Stimulated activated effector memory CD8-positive, alpha-beta T cell treated with anti-CD3 and anti-CD28 coated beads, Interleukin-12 subunit alpha, Interleukin-12 subunit beta, amount 100 ng/mL, for 72 hours (primary cell): ENCODE data around the gene DENND1A.

Experiments
- ATAC-seq: fragments of 150-1000 bp; cut with Tn5 transposase; 2 replicates; pipeline ENCODE4 v1.10.0; 2021
- DNase-seq, 2 donors: peaks; one replicate each; pipeline ENCODE4 v3.0.0; 2021 to 2022; ENCODE audit warnings: low spot score in 2 of 2
- H3K27ac Mint-ChIP-seq: one replicate; pipeline ENCODE4 v1.8.0; 2022; ENCODE audit warnings: mild to moderate bottlenecking, mixed read lengths
- H3K36me3 Mint-ChIP-seq: one replicate; pipeline ENCODE4 v1.8.0; 2022; ENCODE audit warnings: mild to moderate bottlenecking, mixed read lengths
- H3K4me1 Mint-ChIP-seq: one replicate; pipeline ENCODE4 v1.8.0; 2022; ENCODE audit warnings: mixed read lengths
- H3K4me3 Mint-ChIP-seq: one replicate; pipeline ENCODE4 v1.8.0; 2022; ENCODE audit warnings: mild to moderate bottlenecking, mixed read lengths
- H3K9me3 Mint-ChIP-seq: one replicate; pipeline ENCODE4 v1.8.0; 2022; ENCODE audit warnings: mixed read lengths

DENND1A gene

GRCh38 chr9:123933440-123934212 is 3.7 kb upstream of the DENND1A start:
- no peak overlapping the region for H3K4me3 Mint-ChIP-seq
- H3K36me3 Mint-ChIP-seq = peaks cover 6% of the 10 kb centered on the region
- ATAC-seq = no peak
- no peaks in the 10 kb centered on the region for H3K9me3 Mint-ChIP-seq
- DNase-seq = no peak
- no peak overlapping the region for H3K27ac Mint-ChIP-seq
- peaks cover 14% of the 10 kb centered on the region for H3K4me1 Mint-ChIP-seq

- peak; percentile 6 for ATAC-seq
Measured at GRCh38 chr9:123929177-123929869, 603 bp downstream of the DENND1A start.

GRCh38 chr9:123928533-123929176 is 1.3 kb downstream of the DENND1A start:
- no peak for DNase-seq

More at GRCh38 chr9:123929177-123929869, 603 bp downstream of the DENND1A start:
- H3K4me3 Mint-ChIP-seq = peak overlapping the region; percentile 83
- peak overlapping the region; percentile 88 for H3K27ac Mint-ChIP-seq
- H3K36me3 Mint-ChIP-seq = peaks cover 6% of the 10 kb centered on the region
- peaks cover 37% of the 10 kb centered on the region for H3K4me1 Mint-ChIP-seq
- DNase-seq = peak; percentile 3 to 66
- H3K9me3 Mint-ChIP-seq = no peaks in the 10 kb centered on the region

GRCh38 chr9:123927625-123928532 is 2.0 kb downstream of the DENND1A start:
- peak overlapping the region; percentile 83 for H3K4me3 Mint-ChIP-seq
- H3K27ac Mint-ChIP-seq = no peak overlapping the region
- peak in 1 of 2 donors; percentile 41 for DNase-seq
- peaks cover 37% of the 10 kb centered on the region for H3K4me1 Mint-ChIP-seq
- peaks cover 6% of the 10 kb centered on the region for H3K36me3 Mint-ChIP-seq
- no peaks in the 10 kb centered on the region for H3K9me3 Mint-ChIP-seq
- no peak for ATAC-seq

More at GRCh38 chr9:123928533-123929176, 1.3 kb downstream of the DENND1A start:
- H3K9me3 Mint-ChIP-seq = no peaks in the 10 kb centered on the region
- peaks cover 37% of the 10 kb centered on the region for H3K4me1 Mint-ChIP-seq
- peak overlapping the region; percentile 83 for H3K4me3 Mint-ChIP-seq
- peaks cover 6% of the 10 kb centered on the region for H3K36me3 Mint-ChIP-seq
- no peak for ATAC-seq
- H3K27ac Mint-ChIP-seq = peak overlapping the region; percentile 88

- Mint-ChIP-seq H3K27ac (no peak overlapping the region), H3K4me3 (no peak overlapping the region), H3K4me1 (peaks cover 37% of the 10 kb centered on the region), H3K9me3 (no peaks in the 10 kb centered on the region), H3K36me3 (peaks cover 6% of the 10 kb centered on the region)
- DNase-seq (peak in 1 of 2 donors; percentile 28), ATAC-seq (no peak)
Measured at GRCh38 chr9:123926941-123927340, 3.0 kb downstream of the DENND1A start.

GRCh38 chr9:123925819-123926218 is 4.1 kb downstream of the DENND1A start:
- H3K4me1 Mint-ChIP-seq = peaks cover 46% of the 10 kb centered on the region
- DNase-seq = no peak
- no peak for ATAC-seq
- peaks cover 6% of the 10 kb centered on the region for H3K36me3 Mint-ChIP-seq
- H3K4me3 Mint-ChIP-seq = no peak overlapping the region
- H3K9me3 Mint-ChIP-seq = no peaks in the 10 kb centered on the region
- H3K27ac Mint-ChIP-seq = no peak overlapping the region

- ATAC-seq = no peak
- Mint-ChIP-seq H3K4me3 (no peak overlapping the region), H3K4me1 (peaks cover 41% of the 10 kb centered on the region), H3K27ac (no peak overlapping the region), H3K36me3 (no peaks in the 10 kb centered on the region), H3K9me3 (no peaks in the 10 kb centered on the region)
- DNase-seq = peak in 1 of 2 donors; percentile 23
Measured at GRCh38 chr9:123925161-123925560, 4.8 kb downstream of the DENND1A start.

GRCh38 chr9:123924727-123925126 is 5.2 kb downstream of the DENND1A start:
- peaks cover 40% of the 10 kb centered on the region for H3K4me1 Mint-ChIP-seq
- no peaks in the 10 kb centered on the region for H3K36me3 Mint-ChIP-seq
- DNase-seq = peak in 1 of 2 donors; percentile 23
- no peak overlapping the region for H3K27ac Mint-ChIP-seq
- no peaks in the 10 kb centered on the region for H3K9me3 Mint-ChIP-seq
- no peak overlapping the region for H3K4me3 Mint-ChIP-seq
- no peak for ATAC-seq

- Mint-ChIP-seq H3K4me1 (peaks cover 37% of the 10 kb centered on the region), H3K27ac (no peak overlapping the region), H3K9me3 (no peaks in the 10 kb centered on the region), H3K36me3 (no peaks in the 10 kb centered on the region), H3K4me3 (no peak overlapping the region)
- DNase-seq (no peak), ATAC-seq (no peak)
Measured at GRCh38 chr9:123923884-123924283, 6.0 kb downstream of the DENND1A start.

- H3K4me1 Mint-ChIP-seq = peaks cover 32% of the 10 kb centered on the region
- H3K27ac Mint-ChIP-seq = no peak overlapping the region
- no peak overlapping the region for H3K4me3 Mint-ChIP-seq
Measured at GRCh38 chr9:123923377-123923776, 6.5 kb downstream of the DENND1A start.

GRCh38 chr9:123922911-123923310 is 7.0 kb downstream of the DENND1A start:
- Mint-ChIP-seq H3K4me1 (peaks cover 27% of the 10 kb centered on the region), H3K4me3 (no peak overlapping the region), H3K27ac (no peak overlapping the region), H3K9me3 (no peaks in the 10 kb centered on the region), H3K36me3 (no peaks in the 10 kb centered on the region)
- no peak for DNase-seq
- ATAC-seq = no peak

More at GRCh38 chr9:123923377-123923776, 6.5 kb downstream of the DENND1A start:
- Mint-ChIP-seq H3K36me3 (no peaks in the 10 kb centered on the region), H3K9me3 (no peaks in the 10 kb centered on the region)
- no peak for DNase-seq
- no peak for ATAC-seq

- Mint-ChIP-seq H3K36me3 (no peaks in the 10 kb centered on the region), H3K4me1 (peaks cover 22% of the 10 kb centered on the region), H3K4me3 (no peak overlapping the region), H3K9me3 (no peaks in the 10 kb centered on the region), H3K27ac (no peak overlapping the region)
- DNase-seq (no peak), ATAC-seq (no peak)
Measured at GRCh38 chr9:123922431-123922830, 7.5 kb downstream of the DENND1A start.

GRCh38 chr9:123914517-123915196 is 15.3 kb downstream of the DENND1A start:
- Mint-ChIP-seq H3K4me3 (no peak overlapping the region), H3K9me3 (no peaks in the 10 kb centered on the region), H3K4me1 (peaks cover 10% of the 10 kb centered on the region), H3K36me3 (peaks cover 10% of the 10 kb centered on the region), H3K27ac (no peak overlapping the region)
- ATAC-seq (peak; percentile 75), DNase-seq (no peak)

- Mint-ChIP-seq H3K27ac (no peak overlapping the region), H3K4me3 (no peak overlapping the region), H3K9me3 (no peaks in the 10 kb centered on the region), H3K36me3 (peaks cover 10% of the 10 kb centered on the region), H3K4me1 (peaks cover 10% of the 10 kb centered on the region)
- ATAC-seq (no peak), DNase-seq (no peak)
Measured at GRCh38 chr9:123912167-123912897, 17.6 kb downstream of the DENND1A start.
